Progenitor cell of endocrine pancreas (in vitro differentiated cells): ENCODE data around the gene IER5L. TPM values are rescaled to one million over a fixed set of nuclear protein-coding genes. Genes with fewer than 3 reads are reported as not detected.

ENCODE experiments used
- DNase-seq: peaks from one replicate; pipeline ENCODE4 v3.0.0; 2021; ENCODE audit warnings: low spot score; ENCODE audit not compliant: unreplicated experiment
- H3K27ac Mint-ChIP-seq: 2 replicates; pipeline ENCODE4 v1.8.0; 2021; ENCODE audit warnings: mild to moderate bottlenecking, moderate library complexity, mixed read lengths
- H3K27me3 Mint-ChIP-seq: 2 replicates; pipeline ENCODE4 v1.8.0; 2021; ENCODE audit warnings: mixed read lengths
- H3K36me3 Mint-ChIP-seq: 2 replicates; pipeline ENCODE4 v1.8.0; 2022; ENCODE audit warnings: mixed read lengths; ENCODE audit not compliant: insufficient read depth
- H3K4me1 Mint-ChIP-seq: 2 replicates; pipeline ENCODE4 v1.8.0; 2021; ENCODE audit warnings: low read depth, mixed read lengths
- H3K4me3 Mint-ChIP-seq: 2 replicates; pipeline ENCODE4 v1.8.0; 2021; ENCODE audit warnings: low read depth, mild to moderate bottlenecking, moderate library complexity, mixed read lengths
- H3K9me3 Mint-ChIP-seq: 2 replicates; pipeline ENCODE4 v1.8.0; 2021; ENCODE audit warnings: low read depth, mixed read lengths
- CTCF ChIP-seq: fragments of 200-600 bp; sonication (generic); IDR thresholded peaks from one replicate; pipeline ENCODE4 v1.5.0; 2021; ENCODE audit warnings: antibody characterized with exemption, mild to moderate bottlenecking; ENCODE audit not compliant: unreplicated experiment
- total RNA-seq: library from RNA; stranded (reverse); gene quantifications from 2 replicates; pipeline ENCODE4 v1.2.1, GENCODE V29; 2021

IER5L gene
- total RNA-seq, 1 donor from 2014 or later, result 21.8 TPM

GRCh38 chr9:129223551-129224208 lies 45.6 kb upstream of the IER5L start:
- no peaks in the 10 kb centered on the region for H3K36me3 Mint-ChIP-seq
- H3K4me1 Mint-ChIP-seq, result peaks cover 1% of the 10 kb centered on the region
- H3K4me3 Mint-ChIP-seq, result no peak overlapping the region
- no peaks in the 10 kb centered on the region for H3K9me3 Mint-ChIP-seq
- no peak overlapping the region for H3K27ac Mint-ChIP-seq
- peaks cover 3% of the 10 kb centered on the region for H3K27me3 Mint-ChIP-seq
- no peak for TF ChIP-seq CTCF
- DNase-seq, result no peak

- H3K4me1 Mint-ChIP-seq, result peaks cover 1% of the 10 kb centered on the region
- no peak for TF ChIP-seq CTCF
- H3K36me3 Mint-ChIP-seq, result no peaks in the 10 kb centered on the region
- no peak for DNase-seq
- no peak overlapping the region for H3K27ac Mint-ChIP-seq
- H3K4me3 Mint-ChIP-seq, result no peak overlapping the region
- peaks cover 3% of the 10 kb centered on the region for H3K27me3 Mint-ChIP-seq
- no peaks in the 10 kb centered on the region for H3K9me3 Mint-ChIP-seq
These were observed 44.8 kb upstream of the IER5L start for GRCh38 chr9:129222819-129223218.

GRCh38 chr9:129221979-129222635 lies 44.0 kb upstream of the IER5L start:
- Mint-ChIP-seq H3K4me3 (no peak overlapping the region), H3K27ac (no peak overlapping the region), H3K4me1 (peaks cover 1% of the 10 kb centered on the region), H3K9me3 (no peaks in the 10 kb centered on the region), H3K27me3 (peaks cover 3% of the 10 kb centered on the region), H3K36me3 (no peaks in the 10 kb centered on the region)
- DNase-seq, result no peak
- TF ChIP-seq CTCF, result no peak

DNA sequence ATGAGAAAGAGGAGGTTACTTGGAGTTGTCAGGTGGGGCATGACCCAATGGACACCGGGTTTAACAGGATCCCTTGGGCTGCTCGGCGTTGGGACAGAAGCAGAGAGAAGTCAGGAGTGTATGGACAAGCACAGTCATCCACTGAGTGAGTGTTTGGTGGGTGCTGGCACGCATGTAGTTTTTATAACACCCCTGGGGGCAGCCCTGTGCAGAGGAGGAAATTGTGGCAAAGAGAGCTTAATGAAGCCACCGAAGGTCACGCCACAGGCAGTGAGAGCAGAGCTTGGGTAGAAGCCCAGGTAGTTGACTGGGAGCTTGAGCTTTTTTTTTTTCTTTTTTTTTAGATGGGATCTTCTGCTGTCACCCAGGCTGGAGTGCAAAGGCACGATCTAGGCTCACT lies 43.2 kb upstream of the IER5L start:
- no peak for DNase-seq
- Mint-ChIP-seq H3K9me3 (no peaks in the 10 kb centered on the region), H3K4me1 (peaks cover 1% of the 10 kb centered on the region), H3K27me3 (peaks cover 3% of the 10 kb centered on the region), H3K27ac (no peak overlapping the region), H3K4me3 (no peak overlapping the region), H3K36me3 (no peaks in the 10 kb centered on the region)
- TF ChIP-seq CTCF, result no peak

- Mint-ChIP-seq H3K4me1 (peaks cover 1% of the 10 kb centered on the region), H3K4me3 (no peak overlapping the region), H3K36me3 (no peaks in the 10 kb centered on the region), H3K27me3 (peaks cover 3% of the 10 kb centered on the region), H3K9me3 (no peaks in the 10 kb centered on the region), H3K27ac (no peak overlapping the region)
- no peak for TF ChIP-seq CTCF
- DNase-seq, result no peak
These were observed 42.7 kb upstream of the IER5L start for GRCh38 chr9:129220771-129221170.
